ENCODE data around the gene FITM1.

FITM1 gene

GRCh38 chr14:24143511-24143910, 13.1 kb downstream of the FITM1 start:
- FAIRE-seq: no peak

GRCh38 chr14:24144451-24144850, 14.0 kb downstream of the FITM1 start:
- no peak for FAIRE-seq

- FAIRE-seq: no peak
Measured at GRCh38 chr14:24145219-24145618, 14.8 kb downstream of the FITM1 start.

GRCh38 chr14:24145690-24146452, 15.4 kb downstream of the FITM1 start:
- FAIRE-seq: no peak

- FAIRE-seq: peak; percentile 93
Measured at GRCh38 chr14:24146453-24146977, 16.1 kb downstream of the FITM1 start, which contains the start of gene PSME2. PSME2 (minus strand) TSS chr14:24146610; CDS start chr14:24146581, 29 bp downstream.

GRCh38 chr14:24146978-24147760, 16.7 kb downstream of the FITM1 start, which contains the start of gene RNF31:
RNF31 (plus strand) TSS chr14:24147498; CDS start chr14:24147699, 201 bp downstream.
- peak; percentile 98 for FAIRE-seq

GRCh38 chr14:24147761-24148428, 17.4 kb downstream of the FITM1 start:
- FAIRE-seq: no peak

GRCh38 chr14:24149302-24149969, 19.0 kb downstream of the FITM1 start:
- FAIRE-seq: no peak

GRCh38 chr14:24150061-24150460, 19.6 kb downstream of the FITM1 start:
- no peak for FAIRE-seq

- FAIRE-seq: no peak
Measured at GRCh38 chr14:24150567-24150966, 20.1 kb downstream of the FITM1 start.

- FAIRE-seq: no peak
Measured at GRCh38 chr14:24150993-24151392, 20.5 kb downstream of the FITM1 start.

GRCh38 chr14:24151404-24152080, 21.1 kb downstream of the FITM1 start:
- FAIRE-seq: no peak

- FAIRE-seq: no peak
Measured at GRCh38 chr14:24155100-24155499, 24.6 kb downstream of the FITM1 start.

- no peak for FAIRE-seq
Measured at GRCh38 chr14:24156840-24157239, 26.4 kb downstream of the FITM1 start.

GRCh38 chr14:24157331-24157730, 26.9 kb downstream of the FITM1 start:
- no peak for FAIRE-seq

GRCh38 chr14:24159777-24160498, 29.5 kb downstream of the FITM1 start:
- no peak for FAIRE-seq

GRCh38 chr14:24160499-24160849, 30.0 kb downstream of the FITM1 start:
- FAIRE-seq: no peak

GRCh38 chr14:24160850-24161804, 30.7 kb downstream of the FITM1 start, which contains the start of gene IRF9:
IRF9 (plus strand) TSS chr14:24161265; CDS start chr14:24162145, 880 bp downstream.
- FAIRE-seq: peak; percentile 55

GRCh38 chr14:24162093-24162492, 31.6 kb downstream of the FITM1 start:
- no peak for FAIRE-seq

GRCh38 chr14:24164518-24164991, 34.1 kb downstream of the FITM1 start:
- no peak for FAIRE-seq
